ENCODE results near the gene NDUFS2.
"Not testable (repeated sequence)": the region's sequence is repeated elsewhere in the genome, so short reads cannot be mapped to it uniquely, and the experiment has no call there.

The NDUFS2 gene

DNA sequence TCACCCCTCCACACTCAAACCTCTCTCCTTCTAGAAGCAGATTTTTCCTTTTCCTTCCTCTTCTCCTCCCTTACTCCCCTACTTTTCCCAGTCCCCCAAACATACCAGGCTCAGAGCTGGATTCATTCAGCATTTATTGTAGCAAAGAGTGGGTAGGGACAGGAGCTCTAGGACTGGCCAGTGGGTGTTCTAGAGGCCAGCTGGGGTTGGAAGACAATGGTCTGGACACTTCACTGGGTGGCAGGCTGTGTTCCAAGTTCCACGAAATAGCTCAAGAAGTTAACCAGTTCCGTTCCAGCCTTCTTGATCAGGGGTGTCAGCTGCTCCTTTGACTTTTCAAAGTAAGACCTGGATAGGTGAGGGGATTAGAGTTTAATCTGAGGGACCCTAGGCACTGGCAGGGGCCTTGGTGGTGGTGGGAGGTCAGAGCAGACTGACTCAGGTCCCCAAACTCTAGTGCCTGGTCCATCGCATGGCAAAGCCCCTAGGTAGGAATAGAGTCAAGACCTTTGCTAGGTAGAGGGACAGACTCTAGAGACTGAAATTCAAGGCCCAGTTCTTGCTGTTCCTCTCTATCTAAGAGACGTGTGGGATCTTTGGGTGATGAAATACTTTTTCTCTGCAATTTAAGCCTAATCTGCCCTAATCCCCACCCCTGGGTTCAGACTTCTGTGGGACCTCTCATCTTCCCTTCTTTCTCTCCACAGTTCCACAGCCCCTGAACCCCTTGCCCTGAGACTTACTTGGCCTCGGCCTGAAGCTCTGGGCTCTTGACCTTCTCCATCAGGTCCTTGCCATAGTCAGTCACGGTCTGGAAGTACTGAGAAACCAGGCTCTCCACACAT is 20.2 kb downstream of the NDUFS2 start:
- no peak for DNase-seq

DNA sequence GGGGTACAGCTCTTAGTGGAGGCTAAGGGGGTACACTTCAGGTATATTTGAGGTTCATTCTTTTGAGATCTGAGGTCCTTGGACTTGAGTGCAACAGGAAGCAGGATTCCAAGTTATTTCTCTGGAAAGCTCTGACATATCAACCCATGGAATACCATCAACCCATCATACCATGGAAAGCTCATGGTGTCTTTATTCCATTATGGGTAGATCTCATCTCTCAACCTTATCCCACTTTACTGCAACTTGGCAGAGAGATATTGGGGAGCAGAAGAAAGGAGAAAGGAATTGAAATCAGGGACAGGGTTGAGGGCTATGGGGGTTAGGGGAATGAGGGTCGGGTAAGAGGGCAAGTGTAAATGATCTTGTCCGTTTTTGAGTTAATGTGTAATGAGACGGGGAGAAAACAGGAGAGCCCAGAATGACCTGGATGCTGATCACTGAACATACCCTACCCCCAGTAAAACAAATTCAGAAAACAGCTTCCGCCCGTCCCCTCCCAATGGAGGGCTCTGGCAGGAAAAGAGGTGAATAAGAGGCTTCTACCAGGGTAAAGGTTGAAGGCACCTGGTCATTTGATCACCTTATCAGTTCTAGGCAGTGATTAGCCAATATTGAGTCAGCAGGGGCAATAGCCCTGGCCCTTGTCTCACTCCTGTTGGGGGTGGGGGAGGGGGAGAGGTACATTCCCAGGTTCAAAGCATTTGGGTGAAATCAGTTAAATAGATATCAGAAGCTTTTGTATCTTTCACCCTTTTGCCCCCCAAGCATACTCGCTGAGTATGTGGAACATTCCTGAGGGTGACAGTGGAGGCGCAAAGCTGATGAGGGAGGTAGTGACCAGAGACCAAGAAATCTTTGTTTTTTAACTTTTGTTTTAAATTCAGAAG is 21.9 kb downstream of the NDUFS2 start:
- DNase-seq, result no peak

DNA sequence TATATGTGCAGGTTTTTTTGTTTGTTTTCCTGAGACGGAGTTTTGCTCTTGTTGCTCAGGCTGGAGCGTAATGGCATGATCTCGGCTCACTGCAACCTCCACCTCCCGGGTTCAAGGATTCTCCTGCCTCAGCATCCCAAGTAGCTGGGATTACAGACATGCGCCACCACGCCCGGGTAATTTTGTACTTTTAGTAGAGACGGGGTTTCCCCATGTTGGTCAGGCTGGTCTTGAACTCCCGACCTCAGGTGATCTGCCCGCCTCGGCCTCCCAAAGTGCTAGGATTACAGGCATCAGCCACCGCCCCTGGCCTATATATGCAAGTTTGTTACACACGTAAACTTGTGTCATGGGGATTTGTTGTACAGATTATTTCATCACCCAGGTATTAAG is 22.5 kb downstream of the NDUFS2 start:
- DNase-seq, result not testable (repeated sequence)

DNA sequence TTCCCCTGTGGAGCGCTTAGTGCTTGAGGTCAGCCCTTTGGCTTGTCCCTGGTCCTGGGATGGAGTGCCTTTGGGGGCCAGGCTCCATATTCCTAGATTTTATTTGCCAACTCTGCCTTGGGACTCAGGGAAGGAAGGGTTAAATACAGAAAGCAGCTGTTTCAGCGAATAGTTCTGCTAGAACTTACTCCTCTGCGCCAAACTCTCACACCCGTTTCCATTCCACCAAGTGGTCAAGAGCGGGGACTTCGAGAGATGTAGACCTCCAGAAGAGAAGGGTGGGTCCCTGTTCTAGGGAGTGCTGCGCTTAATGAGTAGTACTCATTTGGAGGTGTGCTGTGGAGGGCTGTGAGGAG is 23.0 kb downstream of the NDUFS2 start:
- DNase-seq, result no peak

DNA sequence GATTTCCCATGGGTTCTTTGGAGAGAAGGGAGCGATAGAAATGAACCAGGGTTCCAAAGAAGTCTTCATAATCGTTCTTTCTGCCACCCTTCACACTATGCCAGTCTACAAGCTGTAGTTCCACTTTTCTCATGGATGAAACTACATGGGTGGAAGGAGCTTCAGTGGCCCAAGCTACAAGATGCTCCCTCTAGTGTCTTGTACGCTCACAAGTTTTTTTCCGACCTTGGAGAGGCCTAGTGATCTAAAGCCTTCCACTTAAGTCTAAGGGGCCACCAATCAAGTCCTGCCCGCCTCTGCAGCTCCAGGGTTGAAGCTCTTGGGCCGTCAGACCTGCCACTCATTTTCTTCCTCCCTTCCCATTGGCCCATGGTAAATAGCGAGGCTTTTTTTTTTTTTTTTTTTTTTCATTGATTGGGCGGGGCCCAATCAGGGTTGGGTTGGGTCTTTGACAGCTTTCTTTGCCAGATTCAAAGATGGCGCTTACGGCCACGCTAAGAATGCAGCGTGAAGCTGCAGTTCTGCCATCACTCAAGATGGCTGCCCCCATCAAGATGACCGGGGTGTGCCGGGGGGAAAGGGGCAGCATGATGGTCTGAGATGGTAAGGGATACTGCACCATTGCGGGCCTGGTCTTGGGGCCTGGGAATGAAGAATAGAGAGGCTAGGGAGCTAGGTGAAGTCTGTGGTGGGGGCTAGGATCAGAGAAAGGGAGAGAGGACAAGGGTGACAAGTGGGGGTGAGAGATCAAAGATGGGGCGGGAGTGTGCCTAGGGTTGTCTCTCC is 23.6 kb downstream of the NDUFS2 start, which contains the start of gene TOMM40L:
TSS of gene TOMM40L (plus strand) at position 527 of the 786 bp plus-strand sequence. CDS start 430 bp downstream, outside the sequence.
- DNase-seq, result peak; percentile 100

DNA sequence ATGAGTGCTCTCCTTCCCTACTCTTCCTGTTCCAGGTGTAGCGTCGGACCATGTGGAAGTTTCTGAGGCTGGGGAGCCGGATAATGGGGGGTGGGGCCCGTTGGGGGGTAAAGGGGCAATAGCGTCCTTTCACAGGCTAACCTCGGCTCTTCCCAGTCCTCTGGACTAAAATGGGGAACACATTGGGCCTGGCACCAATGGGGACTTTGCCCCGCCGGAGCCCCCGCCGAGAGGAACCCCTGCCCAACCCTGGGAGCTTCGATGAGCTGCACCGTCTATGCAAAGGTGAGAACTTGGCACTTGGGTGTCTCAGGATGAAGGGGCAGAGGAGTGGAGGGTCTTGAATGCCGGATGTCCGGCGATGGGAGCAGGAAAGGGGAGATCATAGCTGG is 24.1 kb downstream of the NDUFS2 start:
- DNase-seq, result no peak

DNA sequence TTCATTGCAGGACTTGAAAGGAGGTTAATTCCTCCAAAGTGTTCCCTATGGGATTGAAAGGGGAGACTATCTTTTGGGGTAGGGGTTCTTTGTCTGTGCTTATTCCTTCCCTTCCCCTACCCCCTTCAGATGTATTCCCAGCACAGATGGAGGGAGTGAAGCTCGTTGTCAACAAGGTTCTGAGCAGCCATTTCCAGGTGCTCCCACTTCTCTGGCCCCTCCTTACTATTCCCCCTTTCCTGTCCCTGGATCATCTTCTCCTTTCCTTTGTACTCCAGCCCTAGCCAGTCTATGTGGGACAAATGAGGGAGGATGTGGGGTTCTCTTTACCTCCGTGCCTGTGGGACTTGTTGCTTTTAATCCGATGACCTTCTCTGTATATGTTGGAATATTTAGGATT is 24.6 kb downstream of the NDUFS2 start:
- DNase-seq, result no peak

DNA sequence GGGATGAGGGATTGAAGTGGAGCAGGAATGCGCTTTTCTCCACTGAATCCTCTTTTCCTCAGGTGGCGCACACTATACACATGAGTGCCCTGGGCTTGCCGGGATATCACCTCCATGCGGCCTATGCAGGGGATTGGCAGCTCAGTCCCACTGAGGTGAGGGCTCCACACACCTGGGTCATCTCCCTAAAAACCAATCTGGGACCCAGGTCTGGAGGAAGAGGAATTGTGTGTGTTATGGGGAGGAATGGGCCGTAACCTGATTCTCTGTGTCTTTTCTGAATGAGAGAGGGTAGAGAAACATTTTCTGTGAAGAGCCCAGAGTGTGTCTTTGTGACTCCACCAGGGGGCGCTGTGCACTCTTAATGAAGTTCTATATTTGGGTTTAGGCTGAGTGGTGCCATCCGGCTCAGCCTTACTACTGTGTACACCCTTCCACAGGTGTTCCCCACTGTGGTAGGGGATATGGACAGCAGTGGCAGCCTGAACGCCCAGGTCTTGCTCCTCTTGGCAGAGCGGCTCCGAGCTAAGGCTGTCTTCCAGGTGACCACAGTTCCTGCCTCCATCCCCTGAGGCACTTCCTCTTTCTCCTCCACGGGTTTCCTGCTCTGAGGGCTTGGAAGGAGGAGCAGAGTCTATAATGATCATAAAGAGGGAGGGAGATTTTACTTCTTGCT is 25.2 kb downstream of the NDUFS2 start:
- peak; percentile 71 for DNase-seq

DNA sequence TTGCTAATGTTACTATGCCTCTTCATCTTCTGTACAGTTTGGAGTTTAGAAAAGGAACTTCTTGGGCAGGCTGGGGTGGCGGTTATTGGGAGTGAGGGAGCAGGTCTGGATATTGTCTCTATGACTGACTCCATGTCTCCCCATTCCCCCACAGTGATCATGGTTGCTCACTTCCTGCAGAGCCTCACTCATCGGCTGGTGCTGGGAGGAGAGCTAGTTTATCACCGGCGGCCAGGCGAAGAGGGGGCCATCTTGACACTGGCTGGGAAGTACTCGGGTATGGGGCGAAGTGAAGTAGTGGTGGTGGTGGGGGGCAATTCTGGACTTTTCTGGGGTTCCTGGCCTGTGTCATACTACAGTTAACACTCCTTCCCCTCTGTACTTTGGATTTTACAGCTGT is 25.9 kb downstream of the NDUFS2 start:
- no peak for DNase-seq

DNA sequence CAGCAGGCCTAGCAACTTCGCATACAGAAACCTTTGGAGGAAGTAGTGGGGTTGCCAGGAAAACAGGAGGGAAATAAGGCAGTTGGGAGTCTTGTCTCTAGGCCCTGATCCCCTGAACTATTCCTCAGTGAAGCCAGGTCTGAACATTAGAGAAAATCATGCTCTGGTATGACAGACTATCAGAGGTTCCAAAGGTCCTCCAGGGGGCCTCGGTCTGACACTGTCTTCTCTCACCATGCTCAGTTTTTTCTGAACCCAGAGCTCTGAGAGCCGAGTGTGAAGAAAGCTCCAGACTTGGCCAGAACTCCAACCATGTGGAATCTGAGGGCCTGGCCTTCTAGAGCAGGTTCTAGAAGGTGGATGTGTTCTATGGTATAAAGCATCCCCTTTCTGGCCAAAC is 27.7 kb downstream of the NDUFS2 start:
- no peak for DNase-seq

DNA sequence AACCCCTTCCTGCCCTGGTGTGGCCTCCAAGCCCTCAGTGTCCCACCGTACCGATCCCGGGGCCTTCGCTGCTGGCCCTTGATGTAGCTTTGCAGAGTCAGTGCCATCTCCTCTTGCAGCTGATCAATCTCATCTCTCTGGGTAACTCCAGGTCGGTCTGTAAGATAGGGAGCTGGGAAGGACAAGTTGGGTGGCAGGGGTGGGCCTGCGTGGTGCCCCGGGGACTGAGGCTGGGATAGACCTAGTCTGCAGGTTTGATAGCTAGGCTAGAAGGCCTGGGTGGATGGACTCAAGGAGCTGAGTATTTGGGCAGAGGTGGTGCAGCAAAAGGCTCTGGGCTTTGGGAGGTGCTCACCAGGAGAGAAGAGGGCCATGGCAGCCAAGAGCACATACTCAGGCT is 28.6 kb downstream of the NDUFS2 start:
- DNase-seq, result no peak

DNA sequence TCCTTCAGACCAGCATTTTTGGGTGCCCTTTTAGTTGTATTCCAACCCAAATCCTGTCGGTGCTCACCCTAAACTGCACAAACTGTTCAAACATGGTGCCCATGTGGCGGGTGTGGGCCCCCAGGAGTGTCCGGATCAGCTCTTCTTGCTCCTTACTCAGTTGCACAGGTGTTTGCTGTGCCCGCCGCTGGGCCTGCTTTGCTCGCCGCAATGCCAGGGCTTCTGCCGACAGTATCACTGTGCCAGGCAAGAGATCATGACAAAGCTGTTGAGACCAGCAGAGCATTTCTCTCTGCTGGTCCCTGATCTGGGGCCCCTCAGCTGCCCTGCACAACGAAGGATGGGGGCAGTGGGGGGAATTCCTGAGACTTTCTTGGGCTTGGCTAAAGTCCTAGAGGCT is 30.9 kb downstream of the NDUFS2 start:
- DNase-seq, result no peak

DNA sequence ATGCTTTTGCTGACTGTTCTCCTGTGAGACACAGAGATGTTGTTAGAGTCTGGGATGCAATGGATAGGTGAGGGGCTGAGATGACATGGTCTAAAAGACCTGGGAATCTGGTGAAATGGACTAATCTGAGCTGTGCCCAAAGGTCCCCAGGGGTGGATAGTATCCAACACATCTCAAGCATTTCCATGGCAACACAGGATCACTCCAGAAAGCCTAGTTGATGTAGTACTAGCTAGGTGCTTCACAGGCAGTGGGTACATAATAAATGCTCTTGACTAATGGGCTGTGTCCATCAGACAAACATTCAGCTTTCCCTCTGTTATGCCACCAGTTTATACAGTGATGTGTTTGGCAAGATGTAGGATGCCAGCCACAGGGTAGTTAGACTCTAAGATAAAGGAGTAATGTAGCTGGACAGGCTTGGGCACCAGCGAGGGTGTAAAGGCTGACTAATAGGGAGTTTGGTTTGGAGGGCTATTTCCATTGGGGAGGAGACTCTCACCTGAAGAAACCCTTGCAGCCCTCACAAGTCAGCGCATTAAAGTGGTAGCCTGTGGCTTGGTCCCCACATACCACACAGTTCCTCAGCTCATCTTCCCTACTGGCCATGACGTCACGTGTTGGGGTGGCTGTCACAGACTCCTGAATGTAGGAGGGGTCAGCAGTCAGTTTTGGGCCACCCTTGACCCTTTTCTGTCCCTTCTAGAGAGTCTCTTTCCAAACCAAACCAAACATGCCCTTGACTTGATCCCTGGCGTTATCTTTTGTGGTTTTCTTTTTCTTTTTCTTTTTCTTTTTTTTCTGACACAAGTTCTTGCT is 34.0 kb downstream of the NDUFS2 start:
- DNase-seq, result no peak

DNA sequence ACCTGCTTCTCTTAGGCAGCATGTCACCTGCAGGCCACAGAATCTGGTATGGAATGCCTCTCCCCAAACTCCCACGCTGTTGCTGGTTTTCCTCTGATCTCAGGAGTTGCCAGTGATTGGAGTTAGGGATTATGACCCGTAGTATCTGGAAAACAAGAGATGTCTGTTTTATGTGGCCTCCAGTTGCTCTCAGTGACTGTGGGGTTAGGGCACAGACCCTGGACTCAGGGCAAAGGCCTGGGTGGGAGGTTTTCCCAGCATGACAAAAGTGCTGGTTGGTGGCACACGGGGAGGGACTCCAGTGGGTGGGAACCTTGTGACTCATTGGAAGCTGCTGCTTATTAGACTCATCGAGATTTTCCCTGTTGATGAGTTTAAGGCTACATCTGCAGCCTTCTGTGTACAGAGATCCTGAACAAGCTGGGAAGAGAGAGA is 35.9 kb downstream of the NDUFS2 start, which contains the start of gene NR1I3:
TSS of gene NR1I3 (minus strand) at position 165 of the 435 bp plus-strand sequence. CDS start 1,638 bp downstream, outside the sequence.
- no peak for DNase-seq

DNA sequence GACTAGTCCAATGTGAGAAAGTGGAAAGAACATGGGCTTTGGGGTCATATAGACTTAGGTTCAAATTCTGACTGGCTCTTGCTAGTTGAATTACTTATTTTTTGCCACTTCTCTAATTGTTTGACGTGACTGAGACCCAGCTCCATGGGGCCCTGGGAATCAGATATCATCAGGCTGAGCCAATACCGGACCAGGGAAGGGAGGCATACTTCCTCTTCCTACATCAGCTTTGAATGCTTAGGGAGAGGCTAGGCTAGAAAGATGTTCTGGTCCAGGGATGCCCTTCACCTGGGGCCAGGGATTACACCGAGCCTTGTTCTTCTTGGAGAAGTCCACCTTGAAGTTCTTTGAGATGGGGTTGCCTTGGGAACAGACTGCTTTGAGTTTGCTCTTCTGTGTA is 39.5 kb downstream of the NDUFS2 start:
- no peak for DNase-seq

DNA sequence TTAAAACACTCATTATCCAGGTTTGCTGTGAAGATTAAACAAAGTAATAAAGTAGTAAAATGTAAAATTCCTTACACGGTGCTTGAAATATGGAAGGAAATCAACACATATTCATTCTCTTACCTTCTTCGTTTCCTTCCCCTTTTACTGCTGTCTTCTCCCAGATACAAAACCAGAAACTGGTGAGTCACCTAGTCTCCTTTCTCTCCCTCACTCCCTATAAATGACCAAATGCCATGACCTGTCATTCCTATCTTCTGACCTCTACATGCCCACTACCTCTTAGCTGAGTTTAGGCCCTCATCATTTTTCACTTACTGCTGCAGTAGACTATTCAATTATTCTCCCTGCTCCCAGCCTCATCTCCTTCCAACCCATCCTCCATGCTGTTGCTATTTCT is 40.1 kb downstream of the NDUFS2 start:
- no peak for DNase-seq

DNA sequence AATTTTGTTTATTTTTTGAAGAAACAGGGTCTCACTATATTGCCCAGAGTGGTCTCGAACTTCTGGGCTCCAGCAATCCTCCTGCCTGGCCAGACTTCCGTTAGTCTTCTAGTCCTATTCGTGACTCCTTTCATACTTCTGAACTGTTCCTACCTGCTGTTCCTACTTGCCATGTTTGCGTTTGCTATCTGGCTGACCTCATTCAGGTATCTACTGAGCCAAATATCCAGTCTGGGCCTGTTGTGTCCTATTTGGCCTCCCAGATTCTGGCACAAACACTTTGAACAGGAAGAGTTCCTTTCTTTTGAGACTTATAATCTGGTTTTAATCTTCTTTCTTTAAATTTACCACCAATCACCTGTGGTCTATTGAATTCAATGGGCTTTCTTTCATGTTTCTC is 42.7 kb downstream of the NDUFS2 start:
- no peak for DNase-seq

DNA sequence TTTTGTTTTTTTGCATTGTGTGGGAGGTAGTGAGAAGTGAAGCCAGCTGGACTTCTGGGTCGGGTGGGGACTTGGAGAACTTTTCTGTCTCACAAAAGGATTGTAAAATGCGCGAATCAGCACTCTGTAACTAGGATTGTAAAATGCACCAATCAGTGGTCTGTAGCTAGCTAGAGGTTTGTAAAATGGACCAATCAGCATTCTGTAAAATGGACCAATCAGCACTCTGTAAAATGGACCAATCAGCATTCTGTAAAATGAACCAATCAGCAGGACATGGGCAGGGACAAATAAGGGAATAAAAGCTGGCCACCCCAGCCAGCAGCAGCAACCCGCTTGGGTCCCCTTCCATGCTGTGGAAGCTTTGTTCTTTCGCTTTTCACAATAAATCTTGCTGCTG is 47.9 kb downstream of the NDUFS2 start:
- not testable (repeated sequence) for DNase-seq

DNA sequence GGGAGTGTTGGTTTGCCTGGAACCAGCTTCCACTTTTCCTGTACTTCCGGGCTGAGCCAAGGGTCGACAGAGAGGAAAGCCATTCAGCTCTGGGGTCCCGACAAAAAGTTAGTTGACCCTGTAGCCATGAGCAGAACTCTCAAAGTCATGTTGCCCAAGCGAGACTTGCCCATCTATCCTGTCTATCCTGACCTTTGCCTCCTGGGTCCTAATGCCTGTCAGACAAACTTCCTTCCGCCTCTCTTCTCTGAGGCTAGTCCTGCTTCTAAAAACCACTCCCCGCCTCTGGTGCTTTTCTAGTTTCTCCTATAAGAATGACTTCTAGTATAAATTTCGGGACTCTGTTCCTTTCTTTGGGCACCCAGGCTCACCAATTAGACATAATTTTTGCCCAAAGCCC is 48.7 kb downstream of the NDUFS2 start:
- no peak for DNase-seq

DNA sequence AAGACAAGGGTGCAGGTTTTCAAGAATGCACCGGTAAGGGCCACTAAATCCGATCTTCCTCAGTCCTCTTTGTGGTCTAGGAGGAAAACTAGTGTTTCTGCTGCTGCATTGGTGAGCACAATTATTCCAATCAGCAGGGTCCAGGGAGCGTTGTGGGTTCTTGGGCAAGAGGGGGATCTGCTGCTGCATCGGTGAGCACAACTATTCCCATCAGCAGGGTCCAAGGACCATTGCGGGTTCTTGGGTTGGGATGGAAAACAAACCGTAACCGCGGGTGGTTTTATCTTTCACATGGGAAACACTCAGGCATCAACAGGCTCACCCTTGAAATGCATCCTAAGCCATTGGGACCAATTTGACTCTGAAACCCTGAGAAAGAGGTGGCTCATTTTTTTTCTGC is 49.4 kb downstream of the NDUFS2 start:
- DNase-seq, result no peak

DNA sequence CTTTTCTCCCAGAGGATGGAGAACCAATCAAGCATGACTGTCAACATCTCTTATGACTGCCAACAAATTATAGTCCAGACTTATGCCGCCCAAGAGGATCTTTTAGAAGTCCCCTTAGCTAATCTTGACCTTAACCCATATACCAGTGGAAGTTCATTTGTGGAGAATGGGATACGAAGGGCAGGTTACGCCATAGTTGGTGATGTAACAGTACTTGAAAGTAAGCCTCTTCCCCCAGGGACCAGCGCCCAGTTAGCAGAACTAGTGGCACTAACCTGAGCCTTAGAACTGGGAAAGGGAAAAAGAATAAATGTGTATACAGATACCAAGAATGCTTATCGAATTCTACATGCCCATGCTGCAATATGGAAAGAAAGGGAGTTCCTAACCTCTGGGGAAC is 53.1 kb downstream of the NDUFS2 start:
- DNase-seq, result not testable (repeated sequence)

All from fibroblast of skin of right biceps (primary cell).